HCT116 (cell line): ENCODE data around the gene PDE6D. TPM values are rescaled to one million over a fixed set of nuclear protein-coding genes. Genes with fewer than 3 reads are reported as not detected.

Experiments
- ATAC-seq: fragments of 200-7000 bp; cut with Tn5 transposase; 2 replicates; pipeline ENCODE4 v1.9.1; 2020; ENCODE audit warnings: mild to moderate bottlenecking, moderate library complexity
- BruUV-seq: library from RNA; stranded (reverse); fragments of 400-500 nt; replicated peaks from 2 replicates; lab custom pipeline; 2021; lab: Mats Ljungman, UMichigan
- CTCF ChIA-PET: fragments of 300-600 bp; sonication (Branson Sonifier 250); formaldehyde crosslinking; loops from one replicate; lab custom pipeline; 2021; ENCODE audit warnings: antibody characterized with exemption; lab: Charles Lee
- POLR2A ChIA-PET: fragments of 300-600, 350-600 bp; sonication (Branson Sonifier 250); formaldehyde crosslinking; loops from one replicate; lab custom pipeline; 2021; ENCODE audit warnings: antibody characterized with exemption; lab: Charles Lee
- RAD21 ChIA-PET, 2 experiments: fragments of 300-600 bp; sonication (Branson Sonifier 250); formaldehyde crosslinking; loops; one replicate each; lab custom pipeline; 2023; ENCODE audit warnings: low total read pairs in 2 of 2; ENCODE audit not compliant: uncharacterized antibody in 2 of 2, unreplicated experiment in 2 of 2, low non-redundant PET in 1 of 2; lab: Charles Lee
- DNase-seq: peaks from one replicate; pipeline ENCODE4 v3.0.0-alpha.2; 2010; ENCODE audit warnings: low read depth, low spot score
- H2AFZ ChIP-seq: fragments of 200-600 bp; shearing (Covaris generic), sonication (generic); 2 replicates; pipeline ENCODE4 v1.6.1; 2017; ENCODE audit warnings: low read depth, mixed run types, mixed read lengths, antibody characterized with exemption, low read length; ENCODE audit not compliant: poor library complexity, severe bottlenecking
- H3K27ac ChIP-seq: 2 replicates; pipeline ENCODE4 v1.5.1; 2012; ENCODE audit warnings: low read depth, low read length
- H3K27me3 ChIP-seq: fragments of 200-600 bp; sonication (generic); 2 replicates; pipeline ENCODE4 v1.6.1; 2016; ENCODE audit warnings: mixed run types, low read length, mixed read lengths; ENCODE audit not compliant: insufficient read depth
- H3K36me3 ChIP-seq, 2 experiments: fragments of 200-500 bp in 1 of 2; fragments of 200-600 bp in 1 of 2; sonication (Bioruptor generic) in 1 of 2; sonication (generic) in 1 of 2; 2 replicates each; pipeline versions ENCODE4 v1.5.1 to v1.6.1; 2014 to 2016; ENCODE audit warnings: low read length in 2 of 2, inconsistent platforms in 1 of 2, mixed read lengths in 1 of 2, mixed run types in 1 of 2; ENCODE audit not compliant: insufficient read depth in 2 of 2, control insufficient read depth in 1 of 2
- H3K4me1 ChIP-seq, 2 experiments: fragments of 200-600 bp in 1 of 2; sonication (generic) in 1 of 2; 2 replicates each; pipeline versions ENCODE4 v1.5.1 to v1.6.1; 2012 to 2017; ENCODE audit warnings: low read length in 2 of 2, inconsistent platforms in 1 of 2, mild to moderate bottlenecking in 1 of 2, mixed read lengths in 1 of 2, mixed run types in 1 of 2, moderate library complexity in 1 of 2; ENCODE audit not compliant: insufficient read depth in 2 of 2, control insufficient read depth in 1 of 2
- H3K4me2 ChIP-seq: fragments of 200-600 bp; sonication (generic); 2 replicates; pipeline ENCODE4 v1.6.1; 2017; ENCODE audit warnings: mixed run types, low read length, mixed read lengths
- H3K4me3 ChIP-seq, 2 experiments: fragments of 200-600 bp in 1 of 2; sonication (generic) in 1 of 2; replicated peaks in 1 of 2; 2 replicates each; pipeline ENCODE4 v1.5.1; 2011 to 2016; ENCODE audit warnings: low read length in 2 of 2, control low read depth in 1 of 2, low read depth in 1 of 2, mild to moderate bottlenecking in 1 of 2, mixed read lengths in 1 of 2, mixed run types in 1 of 2
- H3K79me2 ChIP-seq: fragments of 200-600 bp; sonication (generic); 2 replicates; pipeline ENCODE4 v1.6.1; 2017; ENCODE audit warnings: mild to moderate bottlenecking, mixed run types, low read length, moderate library complexity, mixed read lengths; ENCODE audit not compliant: insufficient read depth
- H3K9ac ChIP-seq: fragments of 200-600 bp; sonication (generic); 2 replicates; pipeline ENCODE4 v1.6.1; 2016; ENCODE audit warnings: low read length, mixed read lengths
- H3K9me2 ChIP-seq: fragments of 200-600 bp; sonication (generic), shearing (Covaris generic); 2 replicates; pipeline ENCODE4 v1.6.1; 2017; ENCODE audit warnings: mixed run types, mild to moderate bottlenecking, moderate library complexity; ENCODE audit not compliant: insufficient read depth
- H3K9me3 ChIP-seq, 2 experiments: fragments of 200-500 bp in 1 of 2; fragments of 200-600 bp in 1 of 2; sonication (Bioruptor generic) in 1 of 2; sonication (generic) in 1 of 2; 2 replicates each; pipeline ENCODE4 v1.6.1; 2014 to 2017; ENCODE audit warnings: low read length in 2 of 2, mixed read lengths in 2 of 2, inconsistent platforms in 1 of 2, low read depth in 1 of 2, mild to moderate bottlenecking in 1 of 2, mixed run types in 1 of 2, moderate library complexity in 1 of 2; ENCODE audit not compliant: control insufficient read depth in 1 of 2, insufficient read depth in 1 of 2
- H4K20me1 ChIP-seq: fragments of 200-600 bp; sonication (generic), shearing (Covaris generic); 2 replicates; pipeline ENCODE4 v1.6.1; 2017; ENCODE audit warnings: mixed run types, mild to moderate bottlenecking, moderate library complexity; ENCODE audit not compliant: insufficient read depth
- CBX3 ChIP-seq: IDR thresholded peaks from 2 replicates; pipeline ENCODE4 v1.6.1; 2012; ENCODE audit warnings: low read depth
- CEBPB ChIP-seq: IDR thresholded peaks from 2 replicates; pipeline ENCODE4 v1.6.1; 2012; ENCODE audit warnings: low read depth
- CTCF ChIP-seq, 3 experiments: fragments of 200-600 bp in 1 of 3; sonication (generic) in 1 of 3; IDR thresholded peaks in 2 of 3; conservative IDR thresholded peaks in 1 of 3; 2 replicates each; pipeline ENCODE4 v1.5.1; 2012 to 2017; ENCODE audit warnings: low read depth in 2 of 3, low read length in 2 of 3, antibody characterized with exemption in 1 of 3, borderline replicate concordance in 1 of 3, control low read depth in 1 of 3, mild to moderate bottlenecking in 1 of 3, mixed read lengths in 1 of 3, mixed run types in 1 of 3, moderate library complexity in 1 of 3; ENCODE audit not compliant: insufficient read depth in 1 of 3
- EGR1 ChIP-seq: IDR thresholded peaks from 2 replicates; pipeline ENCODE4 v1.6.1; 2012; ENCODE audit warnings: low read depth
- ELF1 ChIP-seq: IDR thresholded peaks from 2 replicates; pipeline ENCODE4 v1.6.1; 2012; ENCODE audit warnings: low read depth, borderline replicate concordance
- EZH2 ChIP-seq: fragments of 200-600 bp; sonication (generic); IDR thresholded peaks from 2 replicates; pipeline ENCODE4 v1.6.1; 2017; ENCODE audit warnings: antibody characterized with exemption, mixed run types
- EZH2phosphoT487 ChIP-seq: fragments of 200-600 bp; IDR thresholded peaks from 2 replicates; pipeline ENCODE4 v1.6.1; 2018; ENCODE audit warnings: antibody characterized with exemption, borderline replicate concordance
- FOSL1 ChIP-seq: IDR thresholded peaks from 2 replicates; pipeline ENCODE4 v1.6.1; 2012; ENCODE audit warnings: low read depth
- JUND ChIP-seq: IDR thresholded peaks from 2 replicates; pipeline ENCODE4 v1.6.1; 2012
- SP1 ChIP-seq: IDR thresholded peaks from 2 replicates; pipeline ENCODE4 v1.6.1; 2012; ENCODE audit warnings: low read depth
- SRF ChIP-seq: IDR thresholded peaks from 2 replicates; pipeline ENCODE4 v1.6.1; 2012; ENCODE audit warnings: low read depth
- TCF7L2 ChIP-seq: IDR thresholded peaks from 2 replicates; pipeline ENCODE4 v1.7.0; 2011; ENCODE audit warnings: borderline replicate concordance, inconsistent platforms; ENCODE audit not compliant: insufficient read depth, insufficient read length; ENCODE audit errors: extremely low read depth
- ZBTB33 ChIP-seq: IDR thresholded peaks from 2 replicates; pipeline ENCODE4 v1.6.1; 2011; ENCODE audit warnings: mild to moderate bottlenecking, low read length, moderate library complexity; ENCODE audit not compliant: insufficient replicate concordance; ENCODE audit errors: extremely low read depth
- intact Hi-C: fragments of 100-400 bp; cut with micrococcal nuclease; formaldehyde crosslinking; loops from 2 replicates; pipeline ENCODE4 v1.10.0; 2022
- total RNA-seq: library from RNA; stranded (reverse); gene quantifications from one replicate; pipeline ENCODE4 v1.2.1, GENCODE V29; 2021; ENCODE audit not compliant: unreplicated experiment

PDE6D gene
- total RNA-seq, 1 experiment from 2014 or later = 26.6 TPM

- intact Hi-C loops = no loop called here
- H3K27ac ChIP-seq = no peak overlapping the region
- H3K4me3 ChIP-seq = no peak overlapping the region
- POLR2A ChIA-PET = no interaction called here
- H3K9me2 ChIP-seq = no peaks in the 10 kb centered on the region
- CTCF ChIA-PET = no interaction called here
- DNase-seq (no peak), ATAC-seq (no peak)
- H3K4me2 ChIP-seq = no peak overlapping the region
- H3K9me3 ChIP-seq = no peaks in the 10 kb centered on the region
- H3K4me1 ChIP-seq = peaks cover 0 to 11% of the 10 kb centered on the region in 2 experiments; a peak in 1 of 4 replicates
- TF ChIP-seq ZBTB33 = no peak
- no peak for TF ChIP-seq SRF
- no peak for TF ChIP-seq CBX3
- no peak for TF ChIP-seq SP1
- no peak for TF ChIP-seq FOSL1
- no peak for TF ChIP-seq CEBPB
- TF ChIP-seq JUND = no peak
- TF ChIP-seq EZH2phosphoT487 = no peak
- TF ChIP-seq ELF1 = no peak
- TF ChIP-seq EGR1 = no peak
- TF ChIP-seq EZH2 = no peak
- no peak for TF ChIP-seq TCF7L2
- no peak for TF ChIP-seq CTCF (IDR thresholded peaks at IDR 0.05 in 2 of 3, conservative IDR thresholded peaks at IDR 0.05 in 1 of 3; ENCODE audit: borderline replicate concordance in 1 of 3, insufficient read depth in 1 of 3, low read depth in 2 of 3, low read length in 2 of 3)
- no peak overlapping the region for H3K9ac ChIP-seq
- RAD21 ChIA-PET = no interaction called here
- no peak overlapping the region for H2AFZ ChIP-seq
- no TSS peak for BruUV-seq
- no peaks in the 10 kb centered on the region for H3K36me3 ChIP-seq
- no peaks in the 10 kb centered on the region for H3K79me2 ChIP-seq
- no peaks in the 10 kb centered on the region for H3K27me3 ChIP-seq
- H4K20me1 ChIP-seq = no peaks in the 10 kb centered on the region
Measured at GRCh38 chr2:231764760-231765159, 16.3 kb downstream of the PDE6D start.
